Panc1 (cell line): Measurements from ENCODE around the gene CREB5. TPM values are rescaled to one million over a fixed set of nuclear protein-coding genes. Genes with fewer than 3 reads are reported as not detected.

Experiments
- ATAC-seq: fragments of 200-7000 bp; cut with Tn5 transposase; 2 replicates; pipeline ENCODE4 v1.9.1; 2020; ENCODE audit warnings: mild to moderate bottlenecking, moderate library complexity
- BruUV-seq: library from RNA; stranded (reverse); fragments of 400-500 nt; replicated peaks from 2 replicates; lab custom pipeline; 2021; lab: Mats Ljungman, UMichigan
- CTCF ChIA-PET: fragments of 300-600 bp; sonication (Branson Sonifier 250); formaldehyde crosslinking; loops from one replicate; lab custom pipeline; 2022; ENCODE audit warnings: antibody characterized with exemption; lab: Charles Lee
- POLR2A ChIA-PET: fragments of 300-600 bp; sonication (Branson Sonifier 250); formaldehyde crosslinking; loops from one replicate; lab custom pipeline; 2022; ENCODE audit warnings: antibody characterized with exemption; lab: Charles Lee
- DNase-seq: peaks from one replicate; pipeline ENCODE4 v3.0.0-alpha.2; 2010; ENCODE audit warnings: low read depth, low spot score
- H3K27ac ChIP-seq: 2 replicates; pipeline ENCODE4 v1.5.1; 2011; ENCODE audit warnings: mild to moderate bottlenecking, low read length, inconsistent platforms
- H3K27me3 ChIP-seq: fragments of 200-500 bp; sonication (Bioruptor generic); 2 replicates; pipeline ENCODE4 v1.6.0; 2014; ENCODE audit warnings: low read length, inconsistent platforms; ENCODE audit not compliant: control insufficient read depth, insufficient read depth
- H3K36me3 ChIP-seq: fragments of 200-500 bp; sonication (Bioruptor generic); 2 replicates; pipeline ENCODE4 v1.5.1; 2014; ENCODE audit warnings: inconsistent platforms, mild to moderate bottlenecking, low read length, moderate library complexity; ENCODE audit not compliant: control insufficient read depth, insufficient read depth
- H3K4me1 ChIP-seq: 2 replicates; pipeline ENCODE4 v1.5.1; 2011; ENCODE audit warnings: inconsistent platforms, mild to moderate bottlenecking, low read length, moderate library complexity; ENCODE audit not compliant: control insufficient read depth, insufficient read depth
- H3K4me3 ChIP-seq, 2 experiments: 2 replicates each; pipeline ENCODE4 v1.5.1; 2011 to 2012; ENCODE audit warnings: low read depth in 2 of 2, low read length in 2 of 2, mild to moderate bottlenecking in 2 of 2, inconsistent platforms in 1 of 2, moderate library complexity in 1 of 2
- H3K9me3 ChIP-seq: fragments of 200-500 bp; sonication (Bioruptor generic); 2 replicates; pipeline ENCODE4 v1.5.1; 2014; ENCODE audit warnings: low read depth, mild to moderate bottlenecking, inconsistent platforms, low read length, moderate library complexity; ENCODE audit not compliant: control insufficient read depth, insufficient read depth
- POLR2AphosphoS5 ChIP-seq: IDR thresholded peaks from 2 replicates; pipeline ENCODE4 v1.6.1; 2012; ENCODE audit warnings: mild to moderate bottlenecking, low read depth, low read length, moderate library complexity
- SIN3A ChIP-seq: IDR thresholded peaks from 2 replicates; pipeline ENCODE4 v1.6.1; 2012; ENCODE audit warnings: low read depth, mild to moderate bottlenecking, low read length, moderate library complexity, borderline replicate concordance; ENCODE audit not compliant: insufficient read depth
- TCF7L2 ChIP-seq: IDR thresholded peaks from 2 replicates; pipeline ENCODE4 v1.6.1; 2011; ENCODE audit warnings: mild to moderate bottlenecking, low read depth, low read length, inconsistent platforms
- in situ Hi-C: cut with HindIII; loops from 2 replicates; pipeline ENCODE4 v1.10.0; 2016; ENCODE audit warnings: low sequenced_read_pairs, low pct_unique_long_range_greater_than_20kb
- intact Hi-C: fragments of 100-400 bp; cut with micrococcal nuclease; formaldehyde crosslinking; loops from one replicate; pipeline ENCODE4 v1.10.0; 2022; ENCODE audit not compliant: unreplicated experiment
- total RNA-seq: library from RNA; stranded (reverse); gene quantifications from one replicate; pipeline ENCODE4 v1.2.1, GENCODE V29; 2021; ENCODE audit not compliant: unreplicated experiment
- TF ChIP-seq, protein P1 (sequence below), 2 experiments: IDR thresholded peaks; 2 replicates each; pipeline ENCODE4 v1.6.1; 2011 to 2012; ENCODE audit warnings: low read depth in 2 of 2, control low read depth in 1 of 2, low read length in 1 of 2, mild to moderate bottlenecking in 1 of 2, moderate library complexity in 1 of 2; ENCODE audit not compliant: insufficient read depth in 1 of 2
- TF ChIP-seq, protein P2 (sequence below): fragments of 450-650 bp; IDR thresholded peaks from 2 replicates; pipeline ENCODE4 v1.5.1; 2017; ENCODE audit warnings: mild to moderate bottlenecking

Gene CREB5
- total RNA-seq, 1 experiment from 2014 or later, result 3.1 TPM

DNA sequence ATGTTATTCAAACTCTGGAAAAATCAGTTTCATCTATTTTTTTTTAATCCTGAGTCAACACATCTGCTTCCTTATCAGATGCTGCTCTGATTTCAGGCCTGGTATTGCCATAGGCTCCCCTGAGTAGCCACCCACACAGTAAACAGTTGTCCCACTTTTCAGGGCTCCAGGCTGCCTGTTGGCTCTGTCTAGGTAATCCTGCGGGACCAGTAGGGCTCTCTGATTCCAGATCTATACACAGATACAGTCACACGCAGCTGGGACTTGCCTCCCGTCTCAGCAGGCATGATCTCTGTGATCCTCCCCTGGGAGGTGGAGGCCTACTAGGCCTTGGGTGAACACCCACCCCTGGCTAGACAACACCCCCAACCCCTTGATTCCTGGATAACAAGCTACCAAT is 206.1 kb downstream of the CREB5 start:
- no peak overlapping the region for H3K4me3 ChIP-seq
- no peak for ATAC-seq
- in situ Hi-C loops (no loop called here), intact Hi-C loops (no loop called here)
- H3K27me3 ChIP-seq, result no peaks in the 10 kb centered on the region
- DNase-seq, result no peak
- H3K4me1 ChIP-seq, result no peaks in the 10 kb centered on the region
- POLR2A ChIA-PET, result no interaction called here
- CTCF ChIA-PET, result no interaction called here
- no peaks in the 10 kb centered on the region for H3K9me3 ChIP-seq
- H3K36me3 ChIP-seq, result no peaks in the 10 kb centered on the region
- no peak for TF ChIP-seq SIN3A
- TF ChIP-seq, protein P1, sequence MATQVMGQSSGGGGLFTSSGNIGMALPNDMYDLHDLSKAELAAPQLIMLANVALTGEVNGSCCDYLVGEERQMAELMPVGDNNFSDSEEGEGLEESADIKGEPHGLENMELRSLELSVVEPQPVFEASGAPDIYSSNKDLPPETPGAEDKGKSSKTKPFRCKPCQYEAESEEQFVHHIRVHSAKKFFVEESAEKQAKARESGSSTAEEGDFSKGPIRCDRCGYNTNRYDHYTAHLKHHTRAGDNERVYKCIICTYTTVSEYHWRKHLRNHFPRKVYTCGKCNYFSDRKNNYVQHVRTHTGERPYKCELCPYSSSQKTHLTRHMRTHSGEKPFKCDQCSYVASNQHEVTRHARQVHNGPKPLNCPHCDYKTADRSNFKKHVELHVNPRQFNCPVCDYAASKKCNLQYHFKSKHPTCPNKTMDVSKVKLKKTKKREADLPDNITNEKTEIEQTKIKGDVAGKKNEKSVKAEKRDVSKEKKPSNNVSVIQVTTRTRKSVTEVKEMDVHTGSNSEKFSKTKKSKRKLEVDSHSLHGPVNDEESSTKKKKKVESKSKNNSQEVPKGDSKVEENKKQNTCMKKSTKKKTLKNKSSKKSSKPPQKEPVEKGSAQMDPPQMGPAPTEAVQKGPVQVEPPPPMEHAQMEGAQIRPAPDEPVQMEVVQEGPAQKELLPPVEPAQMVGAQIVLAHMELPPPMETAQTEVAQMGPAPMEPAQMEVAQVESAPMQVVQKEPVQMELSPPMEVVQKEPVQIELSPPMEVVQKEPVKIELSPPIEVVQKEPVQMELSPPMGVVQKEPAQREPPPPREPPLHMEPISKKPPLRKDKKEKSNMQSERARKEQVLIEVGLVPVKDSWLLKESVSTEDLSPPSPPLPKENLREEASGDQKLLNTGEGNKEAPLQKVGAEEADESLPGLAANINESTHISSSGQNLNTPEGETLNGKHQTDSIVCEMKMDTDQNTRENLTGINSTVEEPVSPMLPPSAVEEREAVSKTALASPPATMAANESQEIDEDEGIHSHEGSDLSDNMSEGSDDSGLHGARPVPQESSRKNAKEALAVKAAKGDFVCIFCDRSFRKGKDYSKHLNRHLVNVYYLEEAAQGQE (IDR thresholded peaks at IDR 0.05; ENCODE audit: insufficient read depth in 1 of 2, low read depth in 2 of 2, low read length in 1 of 2), result no peak
- TF ChIP-seq POLR2AphosphoS5, result no peak
- TF ChIP-seq, protein P2, sequence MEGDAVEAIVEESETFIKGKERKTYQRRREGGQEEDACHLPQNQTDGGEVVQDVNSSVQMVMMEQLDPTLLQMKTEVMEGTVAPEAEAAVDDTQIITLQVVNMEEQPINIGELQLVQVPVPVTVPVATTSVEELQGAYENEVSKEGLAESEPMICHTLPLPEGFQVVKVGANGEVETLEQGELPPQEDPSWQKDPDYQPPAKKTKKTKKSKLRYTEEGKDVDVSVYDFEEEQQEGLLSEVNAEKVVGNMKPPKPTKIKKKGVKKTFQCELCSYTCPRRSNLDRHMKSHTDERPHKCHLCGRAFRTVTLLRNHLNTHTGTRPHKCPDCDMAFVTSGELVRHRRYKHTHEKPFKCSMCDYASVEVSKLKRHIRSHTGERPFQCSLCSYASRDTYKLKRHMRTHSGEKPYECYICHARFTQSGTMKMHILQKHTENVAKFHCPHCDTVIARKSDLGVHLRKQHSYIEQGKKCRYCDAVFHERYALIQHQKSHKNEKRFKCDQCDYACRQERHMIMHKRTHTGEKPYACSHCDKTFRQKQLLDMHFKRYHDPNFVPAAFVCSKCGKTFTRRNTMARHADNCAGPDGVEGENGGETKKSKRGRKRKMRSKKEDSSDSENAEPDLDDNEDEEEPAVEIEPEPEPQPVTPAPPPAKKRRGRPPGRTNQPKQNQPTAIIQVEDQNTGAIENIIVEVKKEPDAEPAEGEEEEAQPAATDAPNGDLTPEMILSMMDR, result no peak
- TF ChIP-seq TCF7L2, result no peak
- no peak overlapping the region for H3K27ac ChIP-seq
- BruUV-seq, result no TSS peak

DNA sequence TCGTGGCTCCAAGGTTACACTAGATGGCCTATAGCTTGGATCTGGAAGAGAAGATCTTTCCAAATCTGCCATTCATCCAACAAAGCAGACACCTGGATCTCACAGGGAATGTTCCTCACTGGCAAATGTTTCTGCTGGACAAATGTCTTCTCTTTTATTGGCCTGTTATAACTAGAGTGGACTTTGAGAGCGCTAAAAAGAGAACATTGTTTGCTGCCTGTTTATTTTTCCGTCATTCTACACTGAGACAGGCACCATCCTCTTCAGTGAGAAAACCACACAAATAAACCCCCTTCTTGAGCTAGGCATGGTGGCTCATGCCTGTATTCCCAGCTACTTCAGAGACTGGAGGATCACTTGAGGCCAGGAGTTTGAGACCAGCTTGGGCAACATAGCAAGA is 206.9 kb downstream of the CREB5 start:
- no peaks in the 10 kb centered on the region for H3K36me3 ChIP-seq
- H3K9me3 ChIP-seq, result no peaks in the 10 kb centered on the region
- ChIA-PET POLR2A (no interaction called here), CTCF (no interaction called here)
- H3K4me3 ChIP-seq, result no peak overlapping the region
- H3K4me1 ChIP-seq, result no peaks in the 10 kb centered on the region
- peaks cover 2% of the 10 kb centered on the region; the same call in 1 of the 2 replicates for H3K27me3 ChIP-seq
- in situ Hi-C loops (no loop called here), intact Hi-C loops (no loop called here)
- DNase-seq, result no peak
- H3K27ac ChIP-seq, result no peak overlapping the region
- BruUV-seq, result no TSS peak
- TF ChIP-seq POLR2AphosphoS5, result no peak
- TF ChIP-seq TCF7L2, result no peak
- TF ChIP-seq, protein P1 (IDR thresholded peaks at IDR 0.05; ENCODE audit: insufficient read depth in 1 of 2, low read depth in 2 of 2, low read length in 1 of 2), result no peak
- TF ChIP-seq, protein P2, result no peak
- no peak for TF ChIP-seq SIN3A
- ATAC-seq, result no peak
